Measurements from ENCODE around the gene DCTN3. TPM values are rescaled to one million over a fixed set of nuclear protein-coding genes. Genes with fewer than 3 reads are reported as not detected.

Gene DCTN3
- polyA plus RNA-seq, 3 donors: 120 to 174 (median 143) TPM

- H3K4me1 Mint-ChIP-seq: peaks cover 26% of the 10 kb centered on the region
These were observed 45.3 kb upstream of the DCTN3 start for GRCh38 chr9:34665381-34666250.

DNA sequence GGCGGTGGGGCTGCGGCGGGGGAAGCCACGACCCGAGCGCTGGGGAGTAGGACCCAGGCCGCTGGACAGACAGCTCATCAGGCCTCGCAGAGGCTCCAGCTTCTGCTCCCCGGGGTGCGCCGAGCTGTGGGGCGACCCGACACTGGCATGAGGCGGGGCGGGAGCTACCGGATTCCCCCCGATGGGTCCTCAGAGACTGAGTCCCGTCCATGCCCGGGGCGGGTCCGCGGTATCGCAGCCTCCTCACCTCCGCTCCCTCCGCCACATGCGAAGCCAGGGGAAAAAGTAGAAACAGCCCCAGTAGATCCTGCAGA lies 44.7 kb upstream of the DCTN3 start:
- Histone ChIP-seq H3K9ac (ENCODE audit: insufficient read depth, low read length, poor library complexity, severe bottlenecking) (peak overlapping the region; percentile 57), H2AFZ (ENCODE audit: insufficient read depth, low read depth, low read length, poor library complexity, severe bottlenecking) (peak overlapping the region; percentile 94), H4K20me1 (ENCODE audit: insufficient read depth, low read length) (no peaks in the 10 kb centered on the region), H3K4me3 (replicated peaks in 1 of 3; ENCODE audit: low read depth in 2 of 3, low read length in 3 of 3) (peak overlapping the region; percentile 64 to 87 (median 71)), H3K4me1 (ENCODE audit: control insufficient read depth in 1 of 2, insufficient read depth in 2 of 2, low read length in 2 of 2) (peaks cover 16 to 19% of the 10 kb centered on the region in 2 donors), H3K9me3 (replicated peaks in 1 of 2; ENCODE audit: control insufficient read depth in 1 of 2, insufficient read depth in 1 of 2, low read length in 2 of 2) (peaks cover 5 to 9% of the 10 kb centered on the region in 2 donors), H3K36me3 (replicated peaks in 1 of 2; ENCODE audit: control insufficient read depth in 1 of 2, insufficient read depth in 2 of 2, low read length in 2 of 2) (peaks cover 0 to 12% of the 10 kb centered on the region in 2 donors), H3K27ac (ENCODE audit: low read depth in 1 of 2, low read length in 2 of 2) (peak overlapping the region; percentile 26 to 49), H3K27me3 (ENCODE audit: control insufficient read depth in 2 of 2, insufficient read depth in 2 of 2, low read length in 2 of 2) (no peaks in the 10 kb centered on the region), H3K79me2 (ENCODE audit: insufficient read depth, low read length) (peaks cover 20% of the 10 kb centered on the region), H3K4me2 (replicated peaks; ENCODE audit: extremely low read depth, low read length, poor library complexity, severe bottlenecking) (peak overlapping the region; percentile 94)
- under 1% methylated on average over 26 of the region's 26 CpGs for WGBS (ENCODE audit: insufficient coverage)
- Mint-ChIP-seq H3K27ac (peak overlapping the region; percentile 74 to 99 (median 91)), H3K4me3 (peak overlapping the region; percentile 82 to 91), H3K4me1 (peaks cover 26% of the 10 kb centered on the region), H3K27me3 (ENCODE audit: low read depth in 3 of 3) (peaks cover 0 to 3% (median 3%) of the 10 kb centered on the region in 3 donors), H3K9me3 (peaks cover 8 to 16% (median 12%) of the 10 kb centered on the region in 7 donors), H3K36me3 (peaks cover 20 to 26% of the 10 kb centered on the region in 2 donors)
- no peak for DNase-seq
- TF ChIP-seq, protein P1, sequence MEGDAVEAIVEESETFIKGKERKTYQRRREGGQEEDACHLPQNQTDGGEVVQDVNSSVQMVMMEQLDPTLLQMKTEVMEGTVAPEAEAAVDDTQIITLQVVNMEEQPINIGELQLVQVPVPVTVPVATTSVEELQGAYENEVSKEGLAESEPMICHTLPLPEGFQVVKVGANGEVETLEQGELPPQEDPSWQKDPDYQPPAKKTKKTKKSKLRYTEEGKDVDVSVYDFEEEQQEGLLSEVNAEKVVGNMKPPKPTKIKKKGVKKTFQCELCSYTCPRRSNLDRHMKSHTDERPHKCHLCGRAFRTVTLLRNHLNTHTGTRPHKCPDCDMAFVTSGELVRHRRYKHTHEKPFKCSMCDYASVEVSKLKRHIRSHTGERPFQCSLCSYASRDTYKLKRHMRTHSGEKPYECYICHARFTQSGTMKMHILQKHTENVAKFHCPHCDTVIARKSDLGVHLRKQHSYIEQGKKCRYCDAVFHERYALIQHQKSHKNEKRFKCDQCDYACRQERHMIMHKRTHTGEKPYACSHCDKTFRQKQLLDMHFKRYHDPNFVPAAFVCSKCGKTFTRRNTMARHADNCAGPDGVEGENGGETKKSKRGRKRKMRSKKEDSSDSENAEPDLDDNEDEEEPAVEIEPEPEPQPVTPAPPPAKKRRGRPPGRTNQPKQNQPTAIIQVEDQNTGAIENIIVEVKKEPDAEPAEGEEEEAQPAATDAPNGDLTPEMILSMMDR (IDR thresholded peaks at IDR 0.05): no peak
- intact Hi-C loops (cut with micrococcal nuclease): loop anchor here (10.0 kb wide), 2 partner anchors 320 to 450 kb away; partner anchors contain the start of genes ATOSB (in 1 of the 2) and DNAJB5 (in 1 of the 2)

More at GRCh38 chr9:34665381-34666250, 45.3 kb upstream of the DCTN3 start:
- Histone ChIP-seq H3K27me3 (ENCODE audit: control insufficient read depth in 2 of 2, insufficient read depth in 2 of 2, low read length in 2 of 2) (no peaks in the 10 kb centered on the region), H2AFZ (ENCODE audit: insufficient read depth, low read depth, low read length, poor library complexity, severe bottlenecking) (peak overlapping the region; percentile 94), H3K79me2 (ENCODE audit: insufficient read depth, low read length) (peaks cover 20% of the 10 kb centered on the region), H3K9me3 (replicated peaks in 1 of 2; ENCODE audit: control insufficient read depth in 1 of 2, insufficient read depth in 1 of 2, low read length in 2 of 2) (peaks cover 5 to 11% of the 10 kb centered on the region in 2 donors), H3K27ac (ENCODE audit: low read depth in 1 of 2, low read length in 2 of 2) (peak overlapping the region; percentile 95 to 98), H3K36me3 (replicated peaks in 1 of 2; ENCODE audit: control insufficient read depth in 1 of 2, insufficient read depth in 2 of 2, low read length in 2 of 2) (peaks cover 0 to 12% of the 10 kb centered on the region in 2 donors), H3K4me2 (replicated peaks; ENCODE audit: extremely low read depth, low read length, poor library complexity, severe bottlenecking) (peak overlapping the region; percentile 94), H3K4me3 (replicated peaks in 1 of 3; ENCODE audit: low read depth in 2 of 3, low read length in 3 of 3) (peak overlapping the region; percentile 65 to 87 (median 71)), H3K4me1 (ENCODE audit: control insufficient read depth in 1 of 2, insufficient read depth in 2 of 2, low read length in 2 of 2) (peaks cover 16 to 19% of the 10 kb centered on the region in 2 donors), H3K9ac (ENCODE audit: insufficient read depth, low read length, poor library complexity, severe bottlenecking) (peak overlapping the region; percentile 90), H4K20me1 (ENCODE audit: insufficient read depth, low read length) (no peaks in the 10 kb centered on the region)
- Mint-ChIP-seq H3K36me3 (peaks cover 18 to 26% of the 10 kb centered on the region in 2 donors), H3K4me3 (peak overlapping the region; percentile 82 to 91), H3K27me3 (ENCODE audit: low read depth in 3 of 3) (peaks cover 0 to 3% (median 2%) of the 10 kb centered on the region in 3 donors), H3K27ac (peak overlapping the region; percentile 97 to 99 (median 99)), H3K9me3 (peaks cover 8 to 17% (median 12%) of the 10 kb centered on the region in 7 donors)
- peak; percentile 94 to 95 (median 94) for DNase-seq
- intact Hi-C loops (cut with micrococcal nuclease): loop anchor here (10.0 kb wide), 2 partner anchors 319 to 449 kb away; partner anchors contain the start of genes ATOSB (in 1 of the 2) and DNAJB5 (in 1 of the 2)
- TF ChIP-seq, protein P1 (IDR thresholded peaks at IDR 0.05): no peak
- 7% methylated on average over 37 of the region's 55 CpGs for WGBS (ENCODE audit: insufficient coverage)

Measured in CD14-positive monocyte (primary cell).